NT2/D1 (cell line): ENCODE results near the gene FRMD4A.

Experiments
- SUZ12 ChIP-seq: IDR thresholded peaks from 2 replicates; pipeline ENCODE4 v1.6.1; 2011; ENCODE audit not compliant: insufficient read length, insufficient read depth; ENCODE audit errors: extremely low read depth
- YY1 ChIP-seq: IDR thresholded peaks from 2 replicates; pipeline ENCODE4 v1.6.1; 2011; ENCODE audit not compliant: insufficient read length, insufficient read depth
- ZNF274 ChIP-seq: IDR thresholded peaks from 2 replicates; pipeline ENCODE4 v1.6.1; 2011; ENCODE audit warnings: mild to moderate bottlenecking, low read depth, low read length

GRCh38 chr10:14163377-14164086 lies 167.2 kb downstream of the FRMD4A start:
- no peak for TF ChIP-seq YY1
- TF ChIP-seq ZNF274, result no peak
- TF ChIP-seq SUZ12, result no peak
